ENCODE measurements around the gene SLC17A9.

DNA sequence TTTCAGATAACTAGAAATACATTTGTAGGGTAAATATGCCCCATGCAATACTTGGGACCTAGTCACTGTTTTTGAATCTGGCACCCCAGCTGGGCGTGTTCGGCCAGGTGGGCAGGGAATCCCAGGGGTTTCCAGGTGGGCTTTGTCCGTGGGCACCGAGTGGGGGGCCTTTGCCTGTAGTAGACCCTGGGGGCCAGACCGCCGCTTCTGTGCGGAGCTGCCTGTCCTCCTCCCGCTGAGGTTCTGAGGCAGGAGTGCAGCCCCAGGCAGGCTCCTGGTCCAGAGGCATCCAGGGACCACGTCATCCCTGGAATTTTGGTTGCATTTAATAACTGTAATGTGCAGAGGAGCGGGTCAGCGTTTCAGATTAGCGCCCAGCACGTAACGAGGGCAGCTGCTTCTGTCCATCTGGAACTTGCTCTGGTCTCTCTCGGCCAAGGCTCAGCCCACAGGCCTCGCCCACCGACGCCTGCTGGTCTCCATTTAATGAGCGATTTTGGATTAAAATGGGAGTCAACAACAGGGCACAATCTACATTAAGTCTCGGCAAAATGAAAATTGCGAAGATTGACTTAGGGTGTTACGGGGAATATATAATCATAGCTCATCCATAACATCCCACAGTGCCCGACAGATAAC is 41.5 kb downstream of the SLC17A9 start:
- TF ChIP-seq, protein P1, sequence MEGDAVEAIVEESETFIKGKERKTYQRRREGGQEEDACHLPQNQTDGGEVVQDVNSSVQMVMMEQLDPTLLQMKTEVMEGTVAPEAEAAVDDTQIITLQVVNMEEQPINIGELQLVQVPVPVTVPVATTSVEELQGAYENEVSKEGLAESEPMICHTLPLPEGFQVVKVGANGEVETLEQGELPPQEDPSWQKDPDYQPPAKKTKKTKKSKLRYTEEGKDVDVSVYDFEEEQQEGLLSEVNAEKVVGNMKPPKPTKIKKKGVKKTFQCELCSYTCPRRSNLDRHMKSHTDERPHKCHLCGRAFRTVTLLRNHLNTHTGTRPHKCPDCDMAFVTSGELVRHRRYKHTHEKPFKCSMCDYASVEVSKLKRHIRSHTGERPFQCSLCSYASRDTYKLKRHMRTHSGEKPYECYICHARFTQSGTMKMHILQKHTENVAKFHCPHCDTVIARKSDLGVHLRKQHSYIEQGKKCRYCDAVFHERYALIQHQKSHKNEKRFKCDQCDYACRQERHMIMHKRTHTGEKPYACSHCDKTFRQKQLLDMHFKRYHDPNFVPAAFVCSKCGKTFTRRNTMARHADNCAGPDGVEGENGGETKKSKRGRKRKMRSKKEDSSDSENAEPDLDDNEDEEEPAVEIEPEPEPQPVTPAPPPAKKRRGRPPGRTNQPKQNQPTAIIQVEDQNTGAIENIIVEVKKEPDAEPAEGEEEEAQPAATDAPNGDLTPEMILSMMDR (IDR thresholded peaks at IDR 0.05): no peak
- no peak for TF ChIP-seq POLR2A (IDR thresholded peaks at IDR 0.05)

All from adrenal gland (tissue), 5 donors.